Measurements from ENCODE around the gene GLT8D2.

GLT8D2 gene

GRCh38 chr12:103948746-103949406 lies 101.1 kb downstream of the GLT8D2 start:
- DNase-seq (ENCODE audit: low spot score): no peak

GRCh38 chr12:103947871-103948555 lies 102.0 kb downstream of the GLT8D2 start:
- no peak for DNase-seq (ENCODE audit: low spot score)

DNA sequence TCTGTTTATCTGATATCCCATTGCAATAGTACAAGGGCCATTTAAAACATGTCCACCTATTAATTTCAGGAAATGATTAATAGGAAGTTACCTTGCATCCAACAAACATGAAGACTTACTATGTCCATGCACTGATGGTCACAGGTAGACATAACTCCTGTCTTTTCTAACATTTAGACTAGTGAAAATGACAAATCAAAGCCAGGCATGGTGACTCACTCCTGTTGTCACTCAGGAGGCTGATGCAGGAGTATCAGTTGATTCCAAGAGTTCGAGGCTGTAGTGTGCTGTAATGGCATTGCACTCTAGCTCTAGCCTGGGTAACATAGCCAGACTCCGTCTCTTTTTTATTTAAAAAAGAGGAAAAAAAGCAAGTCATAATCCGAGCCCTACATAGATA lies 105.0 kb downstream of the GLT8D2 start:
- DNase-seq (ENCODE audit: low spot score): no peak

Data from activated CD4-positive, alpha-beta T cell treated with anti-CD3 and anti-CD28 coated beads, Interleukin-2, Interleukin-4, amounts not matched to agents 100 ng/mL and 50 ng/mL, durations not matched to agents 16 hours and 8 hours (primary cell).